ENCODE data around the gene MIPEP. TPM values are rescaled to one million over a fixed set of nuclear protein-coding genes. Genes with fewer than 3 reads are reported as not detected.

Gene MIPEP
- total RNA-seq, 1 experiment from 2014 or later, result 10.2 TPM

GRCh38 chr13:23855360-23855759 is 33.8 kb downstream of the MIPEP start:
- H3K27me3 ChIP-seq (ENCODE audit: low read length), result no peaks in the 10 kb centered on the region
- no peaks in the 10 kb centered on the region for H3K36me3 ChIP-seq (ENCODE audit: insufficient read depth, low read length)
- H3K9me2 ChIP-seq (replicated peaks; ENCODE audit: insufficient read depth, low read length), result no peaks in the 10 kb centered on the region
- H4K20me1 ChIP-seq (ENCODE audit: insufficient read depth, low read depth, low read length), result peaks cover 27% of the 10 kb centered on the region
- H3K9me3 ChIP-seq (ENCODE audit: low read length), result no peaks in the 10 kb centered on the region
- no peak overlapping the region for H3K27ac ChIP-seq (ENCODE audit: low read length)
- H2AFZ ChIP-seq (ENCODE audit: low read length), result no peak overlapping the region
- H3K9ac ChIP-seq (ENCODE audit: low read length), result no peak overlapping the region
- no peak overlapping the region for H3K4me2 ChIP-seq (ENCODE audit: low read depth, low read length, poor library complexity, severe bottlenecking)
- H3K4me3 ChIP-seq (ENCODE audit: low read length), result no peak overlapping the region
- no peak for DNase-seq
- H3K79me2 ChIP-seq (ENCODE audit: low read length), result no peaks in the 10 kb centered on the region
- H3K4me1 ChIP-seq (ENCODE audit: low read length), result 0 out of 2 replicates have a peak, but pooled peaks cover under 1% of the 10 kb centered on the region

- Histone ChIP-seq H3K4me2 (ENCODE audit: low read depth, low read length, poor library complexity, severe bottlenecking) (no peak overlapping the region), H3K27ac (ENCODE audit: low read length) (no peak overlapping the region), H3K9me3 (ENCODE audit: low read length) (no peaks in the 10 kb centered on the region), H3K9ac (ENCODE audit: low read length) (no peak overlapping the region), H3K27me3 (ENCODE audit: low read length) (no peaks in the 10 kb centered on the region), H2AFZ (ENCODE audit: low read length) (no peak overlapping the region), H3K36me3 (ENCODE audit: insufficient read depth, low read length) (no peaks in the 10 kb centered on the region), H3K9me2 (replicated peaks; ENCODE audit: insufficient read depth, low read length) (no peaks in the 10 kb centered on the region), H3K4me1 (ENCODE audit: low read length) (peaks cover 30% of the 10 kb centered on the region), H3K4me3 (ENCODE audit: low read length) (no peak overlapping the region), H3K79me2 (ENCODE audit: low read length) (no peaks in the 10 kb centered on the region), H4K20me1 (ENCODE audit: insufficient read depth, low read depth, low read length) (peaks cover 44% of the 10 kb centered on the region)
- no peak for DNase-seq
Measured at GRCh38 chr13:23852351-23852750, 36.8 kb downstream of the MIPEP start.

GRCh38 chr13:23851106-23851505 is 38.1 kb downstream of the MIPEP start:
- no peaks in the 10 kb centered on the region for H3K9me3 ChIP-seq (ENCODE audit: low read length)
- H3K27me3 ChIP-seq (ENCODE audit: low read length), result no peaks in the 10 kb centered on the region
- no peak overlapping the region for H3K4me3 ChIP-seq (ENCODE audit: low read length)
- H3K4me2 ChIP-seq (ENCODE audit: low read depth, low read length, poor library complexity, severe bottlenecking), result no peak overlapping the region
- peaks cover 41% of the 10 kb centered on the region for H3K4me1 ChIP-seq (ENCODE audit: low read length)
- H2AFZ ChIP-seq (ENCODE audit: low read length), result no peak overlapping the region
- peaks cover 51% of the 10 kb centered on the region for H4K20me1 ChIP-seq (ENCODE audit: insufficient read depth, low read depth, low read length)
- no peaks in the 10 kb centered on the region for H3K79me2 ChIP-seq (ENCODE audit: low read length)
- H3K27ac ChIP-seq (ENCODE audit: low read length), result no peak overlapping the region
- H3K36me3 ChIP-seq (ENCODE audit: insufficient read depth, low read length), result no peaks in the 10 kb centered on the region
- H3K9ac ChIP-seq (ENCODE audit: low read length), result no peak overlapping the region
- no peaks in the 10 kb centered on the region for H3K9me2 ChIP-seq (replicated peaks; ENCODE audit: insufficient read depth, low read length)
- DNase-seq, result no peak

GRCh38 chr13:23850134-23850533 is 39.1 kb downstream of the MIPEP start:
- peaks cover 51% of the 10 kb centered on the region for H3K4me1 ChIP-seq (ENCODE audit: low read length)

GRCh38 chr13:23849670-23850069 is 39.5 kb downstream of the MIPEP start:
- no peak overlapping the region for H3K9ac ChIP-seq (ENCODE audit: low read length)
- H3K9me3 ChIP-seq (ENCODE audit: low read length), result no peaks in the 10 kb centered on the region
- H3K4me3 ChIP-seq (ENCODE audit: low read length), result no peak overlapping the region
- no peaks in the 10 kb centered on the region for H3K9me2 ChIP-seq (replicated peaks; ENCODE audit: insufficient read depth, low read length)
- H3K79me2 ChIP-seq (ENCODE audit: low read length), result no peaks in the 10 kb centered on the region
- no peak overlapping the region for H3K4me2 ChIP-seq (ENCODE audit: low read depth, low read length, poor library complexity, severe bottlenecking)
- no peaks in the 10 kb centered on the region for H3K36me3 ChIP-seq (ENCODE audit: insufficient read depth, low read length)
- no peak overlapping the region for H3K27ac ChIP-seq (ENCODE audit: low read length)
- H2AFZ ChIP-seq (ENCODE audit: low read length), result no peak overlapping the region
- H3K27me3 ChIP-seq (ENCODE audit: low read length), result no peaks in the 10 kb centered on the region
- H3K4me1 ChIP-seq (ENCODE audit: low read length), result peaks cover 52% of the 10 kb centered on the region
- no peak for DNase-seq
- H4K20me1 ChIP-seq (ENCODE audit: insufficient read depth, low read depth, low read length), result peaks cover 54% of the 10 kb centered on the region

More at GRCh38 chr13:23850134-23850533, 39.1 kb downstream of the MIPEP start:
- no peak overlapping the region for H3K4me3 ChIP-seq (ENCODE audit: low read length)
- no peaks in the 10 kb centered on the region for H3K79me2 ChIP-seq (ENCODE audit: low read length)
- H3K9ac ChIP-seq (ENCODE audit: low read length), result no peak overlapping the region
- no peaks in the 10 kb centered on the region for H3K27me3 ChIP-seq (ENCODE audit: low read length)
- no peak overlapping the region for H2AFZ ChIP-seq (ENCODE audit: low read length)
- peaks cover 51% of the 10 kb centered on the region for H4K20me1 ChIP-seq (ENCODE audit: insufficient read depth, low read depth, low read length)
- H3K27ac ChIP-seq (ENCODE audit: low read length), result no peak overlapping the region
- H3K36me3 ChIP-seq (ENCODE audit: insufficient read depth, low read length), result no peaks in the 10 kb centered on the region
- no peak overlapping the region for H3K4me2 ChIP-seq (ENCODE audit: low read depth, low read length, poor library complexity, severe bottlenecking)
- DNase-seq, result no peak
- H3K9me2 ChIP-seq (replicated peaks; ENCODE audit: insufficient read depth, low read length), result no peaks in the 10 kb centered on the region
- H3K9me3 ChIP-seq (ENCODE audit: low read length), result no peaks in the 10 kb centered on the region

- Histone ChIP-seq H3K9ac (ENCODE audit: low read length) (no peak overlapping the region), H3K27ac (ENCODE audit: low read length) (no peak overlapping the region), H3K4me3 (ENCODE audit: low read length) (no peak overlapping the region), H3K27me3 (ENCODE audit: low read length) (no peaks in the 10 kb centered on the region), H3K9me2 (replicated peaks; ENCODE audit: insufficient read depth, low read length) (no peaks in the 10 kb centered on the region), H2AFZ (ENCODE audit: low read length) (no peak overlapping the region), H3K4me2 (ENCODE audit: low read depth, low read length, poor library complexity, severe bottlenecking) (peak overlapping the region; percentile 60), H3K79me2 (ENCODE audit: low read length) (no peaks in the 10 kb centered on the region), H3K9me3 (ENCODE audit: low read length) (no peaks in the 10 kb centered on the region), H3K36me3 (ENCODE audit: insufficient read depth, low read length) (no peaks in the 10 kb centered on the region), H3K4me1 (ENCODE audit: low read length) (peaks cover 52% of the 10 kb centered on the region), H4K20me1 (ENCODE audit: insufficient read depth, low read depth, low read length) (peaks cover 62% of the 10 kb centered on the region)
- peak; percentile 77 for DNase-seq
Measured at GRCh38 chr13:23848646-23849141, 40.5 kb downstream of the MIPEP start.

GRCh38 chr13:23848019-23848418 is 41.2 kb downstream of the MIPEP start:
- Histone ChIP-seq H3K27me3 (ENCODE audit: low read length) (no peaks in the 10 kb centered on the region), H3K4me1 (ENCODE audit: low read length) (peaks cover 52% of the 10 kb centered on the region), H3K9me3 (ENCODE audit: low read length) (no peaks in the 10 kb centered on the region), H3K9me2 (replicated peaks; ENCODE audit: insufficient read depth, low read length) (no peaks in the 10 kb centered on the region), H3K9ac (ENCODE audit: low read length) (no peak overlapping the region), H4K20me1 (ENCODE audit: insufficient read depth, low read depth, low read length) (peaks cover 65% of the 10 kb centered on the region), H3K4me2 (ENCODE audit: low read depth, low read length, poor library complexity, severe bottlenecking) (peak overlapping the region; percentile 60), H3K36me3 (ENCODE audit: insufficient read depth, low read length) (no peaks in the 10 kb centered on the region), H2AFZ (ENCODE audit: low read length) (no peak overlapping the region), H3K79me2 (ENCODE audit: low read length) (no peaks in the 10 kb centered on the region), H3K4me3 (ENCODE audit: low read length) (no peak overlapping the region), H3K27ac (ENCODE audit: low read length) (no peak overlapping the region)
- no peak for DNase-seq

- DNase-seq, result no peak
- H3K4me2 ChIP-seq (ENCODE audit: low read depth, low read length, poor library complexity, severe bottlenecking), result no peak overlapping the region
Measured at GRCh38 chr13:23847497-23847896, 41.7 kb downstream of the MIPEP start.

More at GRCh38 chr13:23847497-23847896, 41.7 kb downstream of the MIPEP start:
- H3K4me1 ChIP-seq (ENCODE audit: low read length), result peaks cover 52% of the 10 kb centered on the region
- H3K4me3 ChIP-seq (ENCODE audit: low read length), result no peak overlapping the region
- no peaks in the 10 kb centered on the region for H3K27me3 ChIP-seq (ENCODE audit: low read length)
- no peak overlapping the region for H3K27ac ChIP-seq (ENCODE audit: low read length)
- no peaks in the 10 kb centered on the region for H3K36me3 ChIP-seq (ENCODE audit: insufficient read depth, low read length)
- H4K20me1 ChIP-seq (ENCODE audit: insufficient read depth, low read depth, low read length), result peaks cover 66% of the 10 kb centered on the region
- no peak overlapping the region for H3K9ac ChIP-seq (ENCODE audit: low read length)
- no peaks in the 10 kb centered on the region for H3K9me3 ChIP-seq (ENCODE audit: low read length)
- no peak overlapping the region for H2AFZ ChIP-seq (ENCODE audit: low read length)
- H3K9me2 ChIP-seq (replicated peaks; ENCODE audit: insufficient read depth, low read length), result no peaks in the 10 kb centered on the region
- H3K79me2 ChIP-seq (ENCODE audit: low read length), result no peaks in the 10 kb centered on the region
